A172 (cell line): ENCODE results near the gene CSTPP1. TPM values are rescaled to one million over a fixed set of nuclear protein-coding genes. Genes with fewer than 3 reads are reported as not detected.
A peak's percentile ranks its signal among the peaks of the same experiment; 100 is the strongest.
"Not testable (repeated sequence)": the region's sequence is repeated elsewhere in the genome, so short reads cannot be mapped to it uniquely, and the experiment has no call there.

Source experiments
- DNase-seq: peaks from one replicate; pipeline ENCODE4 v3.0.0-alpha.2; 2015; ENCODE audit warnings: low spot score
- total RNA-seq: library from RNA; depleted of rRNA; stranded (reverse); fragments of >200 nt; shearing (Covaris generic); gene quantifications from 2 replicates; pipeline ENCODE4 v1.2.3, GENCODE V29; 2014

CSTPP1 gene
- total RNA-seq, 1 experiment from 2014 or later = 51.0 TPM

- no peak for DNase-seq
Observed at GRCh38 chr11:47044119-47044518, 107.6 kb downstream of the CSTPP1 start.

GRCh38 chr11:47047972-47048371, 111.4 kb downstream of the CSTPP1 start:
- DNase-seq = no peak

GRCh38 chr11:47050284-47050683, 113.7 kb downstream of the CSTPP1 start:
- DNase-seq = no peak

- no peak for DNase-seq
Observed at GRCh38 chr11:47051217-47051616, 114.7 kb downstream of the CSTPP1 start.

GRCh38 chr11:47052165-47052564, 115.6 kb downstream of the CSTPP1 start:
- DNase-seq = no peak

- no peak for DNase-seq
Observed at GRCh38 chr11:47052576-47052975, 116.0 kb downstream of the CSTPP1 start.

- no peak for DNase-seq
Observed at GRCh38 chr11:47055534-47055933, 119.0 kb downstream of the CSTPP1 start.

- peak; percentile 50 for DNase-seq
Observed at GRCh38 chr11:47056261-47056915, 119.8 kb downstream of the CSTPP1 start.

- no peak for DNase-seq
Observed at GRCh38 chr11:47057365-47057764, 120.8 kb downstream of the CSTPP1 start.

- peak; percentile 34 for DNase-seq
Observed at GRCh38 chr11:47060807-47061206, 124.2 kb downstream of the CSTPP1 start.

GRCh38 chr11:47061429-47062178, 125.0 kb downstream of the CSTPP1 start:
- no peak for DNase-seq

GRCh38 chr11:47062736-47063135, 126.2 kb downstream of the CSTPP1 start:
- DNase-seq = no peak

GRCh38 chr11:47067401-47067800, 130.8 kb downstream of the CSTPP1 start:
- peak; percentile 8 for DNase-seq

GRCh38 chr11:47070769-47071168, 134.2 kb downstream of the CSTPP1 start:
- no peak for DNase-seq

GRCh38 chr11:47071341-47071740, 134.8 kb downstream of the CSTPP1 start:
- no peak for DNase-seq

GRCh38 chr11:47071791-47072261, 135.3 kb downstream of the CSTPP1 start:
- no peak for DNase-seq

GRCh38 chr11:47078751-47079521, 142.4 kb downstream of the CSTPP1 start:
- DNase-seq = no peak

- DNase-seq = not testable (repeated sequence)
Observed at GRCh38 chr11:47080775-47081174, 144.2 kb downstream of the CSTPP1 start.

- DNase-seq = peak; percentile 68
Observed at GRCh38 chr11:47083913-47084312, 147.4 kb downstream of the CSTPP1 start.

- DNase-seq = no peak
Observed at GRCh38 chr11:47087801-47088200, 151.2 kb downstream of the CSTPP1 start.

GRCh38 chr11:47093541-47093940, 157.0 kb downstream of the CSTPP1 start:
- no peak for DNase-seq

GRCh38 chr11:47096871-47097270, 160.3 kb downstream of the CSTPP1 start:
- not testable (repeated sequence) for DNase-seq
